Lower leg skin (tissue), 3 donors: Measurements from ENCODE around the gene PDXDC1.
"Not testable (repeated sequence)": the region's sequence is repeated elsewhere in the genome, so short reads cannot be mapped to it uniquely, and the experiment has no call there.

ENCODE experiments used
- CTCF ChIP-seq, 3 donors: fragments of 450-650 bp; IDR thresholded peaks; one replicate each; pipeline ENCODE4 v1.5.1; 2016; ENCODE audit warnings: antibody characterized with exemption in 3 of 3, mild to moderate bottlenecking in 3 of 3, moderate library complexity in 2 of 3
- POLR2A ChIP-seq, 2 donors: fragments of 450-650 bp; IDR thresholded peaks; one replicate each; pipeline ENCODE4 v1.6.1; 2016 to 2017; ENCODE audit warnings: antibody characterized with exemption in 2 of 2, mild to moderate bottlenecking in 1 of 2, moderate library complexity in 1 of 2

GRCh38 chr16:15149260-15149659 lies 174.4 kb downstream of the PDXDC1 start:
- TF ChIP-seq CTCF, POLR2A (IDR thresholded peaks at IDR 0.05): not testable (repeated sequence)
